Thyroid gland (tissue), 4 donors: ENCODE data around the gene ARID4B.

Experiments
- POLR2A ChIP-seq, 2 donors: fragments of 450-650 bp; IDR thresholded peaks; one replicate each; pipeline ENCODE4 v1.6.1; 2017; ENCODE audit warnings: antibody characterized with exemption in 2 of 2, mild to moderate bottlenecking in 2 of 2, moderate library complexity in 1 of 2
- TF ChIP-seq, protein P1 (sequence below), 6 experiments: fragments of 200-600 bp in 3 of 6; fragments of 450-650 bp in 3 of 6; sonication (generic) in 3 of 6; IDR thresholded peaks; one replicate each; pipeline ENCODE4 v1.5.1; 2016 to 2019; ENCODE audit warnings: antibody characterized with exemption in 6 of 6, mild to moderate bottlenecking in 2 of 6, inconsistent platforms in 1 of 6, moderate library complexity in 1 of 6

DNA sequence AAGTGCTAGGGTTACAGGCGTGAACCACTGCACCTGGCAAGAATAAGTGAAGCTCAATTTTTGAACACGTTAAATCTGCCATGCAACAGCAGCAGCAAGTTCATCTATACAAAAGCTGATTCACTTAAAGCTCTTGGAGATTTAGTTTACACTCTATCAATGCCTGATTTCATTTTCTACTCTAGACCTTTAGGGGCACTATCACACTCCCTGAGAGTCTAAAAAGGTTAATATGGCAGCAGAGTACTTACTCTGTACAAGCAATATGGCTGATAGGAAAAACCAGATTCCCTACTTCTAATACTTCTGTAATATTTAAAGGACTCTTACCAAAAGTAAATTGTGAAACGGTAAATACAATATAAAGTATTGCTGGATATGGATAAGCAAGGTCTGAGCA is 171.7 kb downstream of the ARID4B start:
- TF ChIP-seq, protein P1, sequence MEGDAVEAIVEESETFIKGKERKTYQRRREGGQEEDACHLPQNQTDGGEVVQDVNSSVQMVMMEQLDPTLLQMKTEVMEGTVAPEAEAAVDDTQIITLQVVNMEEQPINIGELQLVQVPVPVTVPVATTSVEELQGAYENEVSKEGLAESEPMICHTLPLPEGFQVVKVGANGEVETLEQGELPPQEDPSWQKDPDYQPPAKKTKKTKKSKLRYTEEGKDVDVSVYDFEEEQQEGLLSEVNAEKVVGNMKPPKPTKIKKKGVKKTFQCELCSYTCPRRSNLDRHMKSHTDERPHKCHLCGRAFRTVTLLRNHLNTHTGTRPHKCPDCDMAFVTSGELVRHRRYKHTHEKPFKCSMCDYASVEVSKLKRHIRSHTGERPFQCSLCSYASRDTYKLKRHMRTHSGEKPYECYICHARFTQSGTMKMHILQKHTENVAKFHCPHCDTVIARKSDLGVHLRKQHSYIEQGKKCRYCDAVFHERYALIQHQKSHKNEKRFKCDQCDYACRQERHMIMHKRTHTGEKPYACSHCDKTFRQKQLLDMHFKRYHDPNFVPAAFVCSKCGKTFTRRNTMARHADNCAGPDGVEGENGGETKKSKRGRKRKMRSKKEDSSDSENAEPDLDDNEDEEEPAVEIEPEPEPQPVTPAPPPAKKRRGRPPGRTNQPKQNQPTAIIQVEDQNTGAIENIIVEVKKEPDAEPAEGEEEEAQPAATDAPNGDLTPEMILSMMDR (IDR thresholded peaks at IDR 0.05): no peak
- TF ChIP-seq POLR2A (IDR thresholded peaks at IDR 0.05): no peak
